ENCODE data around the gene OGDH. TPM values are rescaled to one million over a fixed set of nuclear protein-coding genes. Genes with fewer than 3 reads are reported as not detected.
A peak's percentile ranks its signal among the peaks of the same experiment; 100 is the strongest.

OGDH gene
- total and polyA plus RNA-seq, 10 of the 15 experiments (the other 5 are each of a cell fraction or from before 2014, with no cell fraction given) = 4.1 to 103 (median 48.4) TPM

GRCh38 chr7:44633254-44634186, 27.1 kb downstream of the OGDH start:
- peak overlapping the region; percentile 78 for H3K4me2 ChIP-seq (ENCODE audit: control insufficient read depth, insufficient read depth)
- TF ChIP-seq POLR2A (IDR thresholded peaks at IDR 0.05; ENCODE audit: low read depth, low read length) (peak; percentile 35; the same call in 1 of the 2 replicates), ESRRA (IDR thresholded peaks at IDR 0.05; ENCODE audit: low read length) (no peak), ZNF384 (IDR thresholded peaks at IDR 0.05; ENCODE audit: borderline replicate concordance, low read depth, low read length) (peak; percentile 84), IRF3 (IDR thresholded peaks at IDR 0.05) (no peak), EGR1 (IDR thresholded peaks at IDR 0.05; ENCODE audit: borderline replicate concordance in 1 of 2, low read depth in 2 of 2, low read length in 2 of 2) (0 out of 3 replicates have a peak, but pooled peaks of 1 of the 2 experiments have one; percentile 14), EZH2 (IDR thresholded peaks at IDR 0.05; ENCODE audit: borderline replicate concordance, control insufficient read depth, low read depth, low read length) (no peak), NFXL1 (IDR thresholded peaks at IDR 0.05; ENCODE audit: borderline replicate concordance) (no peak), TCF12 (IDR thresholded peaks at IDR 0.05; ENCODE audit: low read depth, low read length) (peak; percentile 97), IKZF2 (IDR thresholded peaks at IDR 0.05) (peak; percentile 94), ZZZ3 (IDR thresholded peaks at IDR 0.05; ENCODE audit: control insufficient read depth, insufficient read length, low read depth) (no peak), IRF4 (IDR thresholded peaks at IDR 0.05; ENCODE audit: low read depth, low read length) (peak; percentile 26; the same call in 1 of the 2 replicates), IRF5 (IDR thresholded peaks at IDR 0.05; ENCODE audit: borderline replicate concordance) (no peak), STAT3 (IDR thresholded peaks at IDR 0.05; ENCODE audit: low read depth, low read length) (0 out of 2 replicates have a peak, but pooled peaks have one; percentile 35), POU2F2 (IDR thresholded peaks at IDR 0.05; ENCODE audit: borderline replicate concordance, low read depth, low read length) (0 out of 3 replicates have a peak, but pooled peaks have one; percentile 44), SIX5 (IDR thresholded peaks at IDR 0.05; ENCODE audit: low read depth, low read length, severe bottlenecking) (no peak), RB1 (IDR thresholded peaks at IDR 0.05; ENCODE audit: borderline replicate concordance) (no peak), MEF2B (IDR thresholded peaks at IDR 0.05; ENCODE audit: partially characterized antibody, poor library complexity, severe bottlenecking) (peak; percentile 75)

More at GRCh38 chr7:44633254-44634186, 27.1 kb downstream of the OGDH start:
- 17% methylated on average over 10 of the region's 10 CpGs for WGBS (ENCODE audit: insufficient coverage, insufficient replicate concordance, low lambda C conversion rate, missing lambda C conversion rate)
- DNase-seq (ENCODE audit: low read depth, low spot score) (peak; percentile 88), FAIRE-seq (peak; percentile 93), ATAC-seq (peak; percentile 71)
- H3K4me1 ChIP-seq (ENCODE audit: control insufficient read depth, insufficient read depth, low read length) = peaks cover 87% of the 10 kb centered on the region
- ChIA-PET SMC1A (ENCODE audit: uncharacterized antibody, unreplicated experiment) (interaction anchor here (0.9 to 10.4 kb wide), 12 partner anchors 11 to 165 kb away, joined by 3 to 106 read pairs (median 4); partner anchors contain the start of genes OGDH and TMED4), RAD21 (ENCODE audit: unreplicated experiment) (interaction anchor here (0.6 to 13.2 kb wide), 13 partner anchors 13 to 385 kb away, joined by 3 to 130 read pairs (median 4); partner anchors contain the start of genes H2AZ2 and ZMIZ2), CTCF (interaction anchor here (0.6 to 3.4 kb wide), 10 partner anchors 8 to 1876 kb away, joined by 3 to 17 read pairs (median 4); partner anchors contain the start of gene OGDH), POLR2A (interaction anchor here (0.7 to 9.3 kb wide), 15 partner anchors 9 to 364 kb away, joined by 3 to 95 read pairs (median 7); partner anchors contain the start of genes OGDH, TMED4 and ZMIZ2)
- H3K27ac ChIP-seq (ENCODE audit: control insufficient read depth, insufficient read depth) = peak overlapping the region; percentile 68
- no TSS peak for BruUV-seq (replicated peaks)
- in situ Hi-C loops (cut with MboI) = no loop called here
- peaks cover 0 to 2% of the 10 kb centered on the region in 2 experiments; a peak in 2 of 4 replicates for H3K36me3 ChIP-seq (ENCODE audit: control insufficient read depth in 2 of 2, insufficient read depth in 2 of 2, low read length in 1 of 2)
- no peaks in the 10 kb centered on the region for H3K9me3 ChIP-seq (replicated peaks; ENCODE audit: control insufficient read depth, insufficient read depth, low read length)
- H3K79me2 ChIP-seq (ENCODE audit: control insufficient read depth, insufficient read depth, low read length) = peaks cover 16% of the 10 kb centered on the region
- H3K4me3 ChIP-seq = peak overlapping the region; percentile 39
- no peaks in the 10 kb centered on the region for H4K20me1 ChIP-seq (ENCODE audit: control insufficient read depth, insufficient read depth)
- no peaks in the 10 kb centered on the region for H3K27me3 ChIP-seq (replicated peaks in 1 of 2; ENCODE audit: control insufficient read depth in 2 of 2, insufficient read depth in 2 of 2, low read length in 1 of 2)
- no peak overlapping the region for H2AFZ ChIP-seq (ENCODE audit: control insufficient read depth, low read depth, low read length)
- intact Hi-C loops (cut with micrococcal nuclease; ENCODE audit: unreplicated experiment) = loop anchor here (1.0 to 10.0 kb wide), 2 partner anchors 27 to 391 kb away; partner anchors contain the start of gene OGDH
- H3K9ac ChIP-seq (ENCODE audit: control insufficient read depth, insufficient read depth, low read length) = peak overlapping the region; percentile 60
